ENCODE data around the gene LILRA6.
A peak's percentile ranks its signal among the peaks of the same experiment; 100 is the strongest.
"Not testable (repeated sequence)": the region's sequence is repeated elsewhere in the genome, so short reads cannot be mapped to it uniquely, and the experiment has no call there.

LILRA6 gene

DNA sequence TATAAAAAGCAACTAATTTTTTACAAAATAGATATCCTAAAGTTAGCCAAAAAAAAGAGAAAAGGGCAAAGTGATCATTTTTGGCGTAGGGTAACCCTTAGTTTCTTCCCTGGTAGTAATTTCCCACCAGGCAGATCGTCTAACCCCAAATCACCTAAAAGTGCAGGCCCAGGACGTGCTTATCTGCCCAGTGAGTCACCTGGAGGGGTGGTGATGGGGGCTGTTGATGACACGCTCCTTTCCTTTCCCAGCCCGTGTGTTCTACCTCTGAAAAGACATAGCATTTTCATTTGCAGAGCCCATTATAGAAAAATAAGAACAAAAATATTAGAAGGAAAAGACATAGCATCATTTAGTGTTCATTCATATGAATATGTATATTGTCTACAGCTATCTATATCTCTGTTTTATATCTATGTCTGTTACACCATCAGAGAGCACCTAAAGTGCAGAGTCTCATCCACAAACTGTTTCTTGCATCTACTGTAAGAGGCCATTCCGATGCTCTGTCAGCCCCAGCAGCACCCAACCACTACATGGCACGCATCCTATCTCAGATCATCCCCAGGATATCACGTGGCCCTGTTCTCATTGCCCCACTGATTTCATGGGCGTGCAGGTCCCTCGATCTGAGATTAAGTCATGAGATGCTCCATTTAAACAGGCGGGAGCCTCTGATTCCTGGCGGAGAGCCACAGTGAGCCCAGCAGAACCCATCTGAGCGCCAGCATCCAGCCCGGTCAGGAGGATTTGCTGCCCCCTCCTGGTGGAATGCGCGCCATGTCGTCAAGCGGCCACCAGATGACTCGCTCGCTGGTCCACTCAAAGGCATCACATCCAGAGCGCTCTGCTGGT is 11.3 kb downstream of the LILRA6 start:
- no peak for DNase-seq (ENCODE audit: low read depth)

- no peak for DNase-seq (ENCODE audit: low read depth)
Measured at GRCh38 chr19:54230031-54230430, 12.6 kb downstream of the LILRA6 start.

DNA sequence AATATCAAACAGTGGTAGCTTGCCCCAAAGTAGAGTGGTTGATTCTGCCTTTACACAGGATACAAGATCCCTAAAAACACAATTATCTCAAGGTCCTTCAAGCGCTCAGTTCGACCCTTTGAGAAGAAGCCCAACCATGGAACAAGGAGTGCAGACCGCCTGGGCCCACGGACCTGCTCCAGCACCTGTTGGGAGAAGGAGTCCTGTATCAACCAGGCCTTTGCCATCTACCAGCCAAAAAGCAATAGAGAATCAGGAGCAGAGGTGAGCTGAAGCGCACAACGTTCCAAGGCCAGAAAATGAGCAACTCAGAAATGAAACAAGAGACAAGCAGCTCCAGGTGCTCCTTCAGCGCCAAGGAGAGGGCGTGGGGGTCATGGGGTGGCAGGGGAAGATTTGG is 13.4 kb downstream of the LILRA6 start:
- DNase-seq (ENCODE audit: low read depth): no peak

- DNase-seq (ENCODE audit: low read depth): not testable (repeated sequence)
Measured at GRCh38 chr19:54224619-54225018, 18.0 kb downstream of the LILRA6 start.

DNA sequence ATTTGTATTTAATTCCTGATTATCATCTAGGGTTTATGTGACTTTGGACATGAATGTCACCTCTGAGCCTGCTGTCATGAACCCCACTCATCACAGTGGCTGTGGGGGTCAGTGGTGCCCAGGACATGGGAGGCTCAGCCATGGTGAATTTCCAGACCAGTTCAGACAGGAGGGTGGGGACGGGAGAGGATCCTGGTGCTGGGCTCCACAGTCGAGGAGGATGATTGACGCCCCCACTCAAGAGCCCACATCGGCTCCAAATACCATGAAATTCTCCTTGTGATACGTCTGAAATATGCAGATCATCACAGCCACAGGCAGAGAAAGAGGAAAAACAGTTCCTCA is 18.7 kb downstream of the LILRA6 start:
- not testable (repeated sequence) for DNase-seq (ENCODE audit: low read depth)

DNA sequence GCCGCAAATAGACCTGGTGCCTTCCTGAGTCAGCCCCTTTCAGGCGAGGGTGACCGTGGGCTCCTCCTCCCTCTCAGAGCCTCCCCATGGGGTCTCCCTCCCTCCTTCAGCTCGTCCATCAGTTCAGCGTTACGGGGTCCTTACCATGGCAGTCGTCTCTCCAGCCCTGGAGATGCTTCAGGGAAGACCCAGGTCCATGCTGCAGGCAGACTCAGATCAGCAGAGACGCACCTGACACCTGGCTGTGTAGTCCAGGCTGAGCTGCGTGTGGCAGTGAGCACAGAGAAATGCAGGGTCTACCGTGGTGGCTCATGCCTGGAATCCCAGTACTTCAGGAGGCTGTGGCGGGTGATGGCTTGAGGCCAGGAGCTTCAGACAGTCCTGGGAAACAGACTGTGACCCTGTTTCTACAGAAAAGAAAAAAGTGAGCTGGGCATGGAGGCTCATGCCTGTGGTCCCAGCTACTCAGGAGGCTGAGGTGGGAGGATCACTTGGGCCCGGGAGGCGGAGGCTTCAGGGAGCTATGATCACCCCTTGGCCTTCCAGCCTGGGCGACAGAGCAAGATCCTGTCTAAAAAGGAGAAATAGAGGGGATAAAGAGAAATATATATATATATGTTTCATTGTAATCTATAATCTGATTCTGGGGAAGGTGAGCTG is 19.2 kb downstream of the LILRA6 start:
- not testable (repeated sequence) for DNase-seq (ENCODE audit: low read depth)

DNA sequence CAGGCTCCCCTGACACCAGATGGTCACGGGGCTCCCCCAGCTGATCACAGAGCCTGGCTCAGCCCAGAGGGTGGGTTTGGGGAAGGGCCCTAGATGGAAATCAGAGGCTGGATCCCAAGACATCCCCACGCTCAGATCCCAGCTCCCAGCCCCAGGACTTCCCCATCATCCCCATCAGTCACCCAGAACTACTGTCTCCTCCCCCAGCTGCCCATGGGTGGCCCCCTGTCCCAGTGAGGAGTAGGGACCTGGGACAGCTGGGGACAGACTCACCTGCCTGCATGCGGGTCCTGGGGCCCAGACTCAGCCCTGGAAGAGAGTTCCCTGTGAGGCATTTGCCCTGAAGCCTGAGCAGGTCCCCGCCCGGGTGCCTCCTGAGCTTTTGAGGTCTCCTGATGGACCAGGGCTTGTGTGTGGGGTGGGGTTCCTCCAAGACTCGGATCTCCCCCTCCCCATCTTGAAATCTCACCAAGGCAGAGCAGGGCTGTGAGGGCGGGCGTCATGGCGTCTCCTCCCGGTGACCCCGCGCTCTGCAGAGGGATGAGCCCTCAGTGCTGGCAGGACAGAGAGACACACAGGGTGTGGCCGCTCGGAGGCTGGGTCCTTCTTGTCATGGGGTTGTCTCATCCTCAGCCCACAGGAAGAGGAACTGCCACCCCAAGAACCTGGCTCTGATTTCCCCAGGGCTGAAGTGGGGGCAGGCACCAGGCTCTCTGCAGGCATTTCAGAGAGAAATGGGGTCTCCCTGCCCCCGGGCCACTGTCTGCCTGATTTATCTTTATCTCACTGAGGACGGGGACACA is 19.9 kb downstream of the LILRA6 start, which contains the start of gene LILRB3:
LILRB3 (minus strand) TSS at position 534 of the 803 bp plus-strand sequence; CDS start at position 503, 31 bp downstream.
- DNase-seq (ENCODE audit: low read depth): not testable (repeated sequence)

- not testable (repeated sequence) for DNase-seq (ENCODE audit: low read depth)
Measured at GRCh38 chr19:54221947-54222346, 20.6 kb downstream of the LILRA6 start.

DNA sequence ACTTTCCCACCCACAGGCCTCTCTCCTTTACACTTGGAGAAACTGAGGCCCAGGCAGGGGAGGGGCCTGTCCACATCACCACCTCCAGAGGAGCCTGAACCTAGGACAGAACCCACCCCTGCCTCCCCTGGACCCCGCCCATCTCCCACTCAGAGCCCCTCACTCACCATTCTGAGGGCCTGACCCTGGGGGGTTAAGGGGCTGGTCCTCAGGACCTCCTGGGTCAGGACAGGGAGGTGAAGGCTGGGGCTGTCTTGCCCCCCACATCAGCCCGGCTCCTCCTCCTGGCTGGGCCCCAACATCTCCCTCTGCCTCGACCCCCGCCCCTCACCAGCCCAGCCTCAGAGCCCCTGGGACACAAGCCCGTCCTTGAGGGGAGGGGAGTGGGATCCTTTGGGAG is 22.9 kb downstream of the LILRA6 start:
- not testable (repeated sequence) for DNase-seq (ENCODE audit: low read depth)

GRCh38 chr19:54218960-54219661 is 23.5 kb downstream of the LILRA6 start:
- DNase-seq (ENCODE audit: low read depth): no peak

DNA sequence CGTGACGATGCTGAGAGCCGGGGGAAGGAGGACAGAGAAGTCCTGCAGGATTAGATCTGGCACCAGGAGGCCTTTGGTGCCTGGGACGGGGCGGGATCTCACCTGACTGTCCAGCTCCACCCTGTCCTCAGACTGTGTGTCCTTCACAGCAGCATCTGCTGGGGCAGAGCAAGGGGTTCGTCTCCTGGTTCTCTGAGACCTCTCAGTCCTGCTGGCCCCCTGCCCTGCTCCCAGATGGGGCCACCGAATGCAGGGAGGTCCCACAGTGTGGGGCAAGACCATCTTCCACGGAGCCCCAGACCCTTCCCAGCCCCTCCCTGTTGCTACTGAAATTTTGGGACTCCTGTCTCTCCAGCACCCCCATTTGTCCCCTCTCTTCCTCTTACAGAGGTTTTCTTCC is 24.3 kb downstream of the LILRA6 start:
- no peak for DNase-seq (ENCODE audit: low read depth)

GRCh38 chr19:54217517-54218247 is 24.9 kb downstream of the LILRA6 start:
- not testable (repeated sequence) for DNase-seq (ENCODE audit: low read depth)

- no peak for DNase-seq (ENCODE audit: low read depth)
Measured at GRCh38 chr19:54216869-54217268, 25.7 kb downstream of the LILRA6 start.

- DNase-seq (ENCODE audit: low read depth): not testable (repeated sequence)
Measured at GRCh38 chr19:54214734-54215133, 27.9 kb downstream of the LILRA6 start.

- DNase-seq (ENCODE audit: low read depth): not testable (repeated sequence)
Measured at GRCh38 chr19:54214217-54214616, 28.4 kb downstream of the LILRA6 start.

DNA sequence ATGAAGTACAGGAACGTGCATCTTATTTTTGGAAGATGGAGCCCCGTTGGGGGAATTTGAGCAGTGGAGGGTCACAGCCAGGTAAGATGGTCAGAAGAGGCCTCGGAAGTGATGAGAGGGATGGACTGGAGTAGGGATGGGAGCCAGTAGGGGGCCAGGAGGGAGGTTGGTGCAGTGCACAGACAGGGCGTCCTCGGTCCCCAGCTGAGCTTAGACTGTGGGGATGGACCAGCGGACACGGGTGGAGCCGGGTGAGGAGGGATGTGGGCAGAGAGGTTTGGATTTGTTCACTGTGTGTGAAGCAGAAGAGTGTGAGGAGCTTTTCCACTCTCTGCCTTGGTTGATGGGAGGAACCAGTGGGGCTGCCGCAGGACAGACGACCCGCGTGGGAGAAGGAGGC is 31.4 kb downstream of the LILRA6 start:
- DNase-seq (ENCODE audit: low read depth): no peak

GRCh38 chr19:54209811-54210494 is 32.6 kb downstream of the LILRA6 start:
- peak; percentile 82 for DNase-seq (ENCODE audit: low read depth)

DNA sequence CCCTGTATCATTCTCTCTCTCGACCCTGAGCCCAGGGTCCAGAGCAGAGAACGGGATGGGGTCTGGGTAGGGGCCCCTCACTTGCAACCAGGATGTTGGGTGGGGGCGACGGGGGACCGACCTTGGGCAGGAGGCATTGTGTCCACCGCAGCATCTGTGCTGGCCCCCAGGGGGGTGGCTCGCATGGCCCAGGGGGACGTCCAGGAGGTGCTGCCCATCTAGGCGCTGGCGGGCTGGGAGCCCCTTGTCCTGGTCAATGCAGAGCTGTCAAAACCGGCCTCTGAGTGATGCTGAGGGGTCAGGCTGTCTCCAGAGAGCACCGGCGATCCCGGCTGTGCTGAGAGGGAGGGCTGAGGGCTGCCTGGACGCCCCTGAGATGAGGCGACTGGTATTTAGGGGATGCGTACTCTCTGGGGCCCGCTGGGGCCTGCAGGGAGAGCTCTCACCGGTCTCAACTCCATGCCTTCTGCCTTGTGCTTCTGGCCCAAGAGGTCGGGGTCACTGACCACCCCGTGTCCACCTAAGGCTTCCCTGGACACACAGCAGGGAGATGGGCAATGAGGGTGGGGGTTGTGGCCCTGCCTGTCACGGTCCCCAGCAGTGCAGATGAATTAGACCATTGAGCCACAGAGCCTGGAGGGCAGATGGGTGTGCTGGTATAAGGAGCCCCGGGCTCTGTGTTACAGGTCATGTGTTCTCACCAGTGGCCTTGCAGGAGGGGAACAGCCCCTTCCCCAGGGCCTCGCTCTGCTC is 33.4 kb downstream of the LILRA6 start:
- no peak for DNase-seq (ENCODE audit: low read depth)

GRCh38 chr19:54208784-54209057 is 33.9 kb downstream of the LILRA6 start:
- no peak for DNase-seq (ENCODE audit: low read depth)

All from HS-5 (cell line).